HG02870 (cell line): ENCODE results near the gene FARS2.

Experiments used
- ATAC-seq: cut with Tn5 transposase; IDR thresholded peaks from one replicate; pipeline ENCODE4 v1.9.1; 2021; ENCODE audit warnings: mild to moderate bottlenecking, moderate library complexity; ENCODE audit not compliant: unreplicated experiment

The FARS2 gene

DNA sequence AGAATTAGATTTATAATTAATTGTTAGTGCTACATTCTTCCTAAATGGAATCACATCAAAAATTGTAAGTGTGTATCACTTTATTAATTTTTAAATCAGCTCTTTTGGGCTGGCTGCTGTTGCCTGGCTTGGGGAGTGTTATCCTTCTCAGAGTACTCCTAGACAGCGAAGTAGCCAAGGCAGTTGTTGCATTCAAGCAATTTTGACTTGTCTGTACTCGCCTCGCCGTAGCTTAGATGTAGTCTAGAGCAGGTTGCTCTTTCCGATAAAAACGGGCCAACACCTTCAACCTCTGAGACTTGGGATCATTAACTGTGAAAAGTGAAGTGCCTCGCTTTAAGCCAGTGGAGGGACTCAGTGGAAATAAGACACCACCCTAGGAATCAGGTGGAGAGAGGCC lies 151.3 kb downstream of the FARS2 start:
- no peak for ATAC-seq

- no peak for ATAC-seq
Observed at GRCh38 chr6:5416250-5416649, 154.9 kb downstream of the FARS2 start.

GRCh38 chr6:5422321-5422915 lies 161.1 kb downstream of the FARS2 start:
- ATAC-seq: no peak

GRCh38 chr6:5423251-5423650 lies 161.9 kb downstream of the FARS2 start:
- no peak for ATAC-seq

GRCh38 chr6:5424726-5425125 lies 163.4 kb downstream of the FARS2 start:
- ATAC-seq: no peak

DNA sequence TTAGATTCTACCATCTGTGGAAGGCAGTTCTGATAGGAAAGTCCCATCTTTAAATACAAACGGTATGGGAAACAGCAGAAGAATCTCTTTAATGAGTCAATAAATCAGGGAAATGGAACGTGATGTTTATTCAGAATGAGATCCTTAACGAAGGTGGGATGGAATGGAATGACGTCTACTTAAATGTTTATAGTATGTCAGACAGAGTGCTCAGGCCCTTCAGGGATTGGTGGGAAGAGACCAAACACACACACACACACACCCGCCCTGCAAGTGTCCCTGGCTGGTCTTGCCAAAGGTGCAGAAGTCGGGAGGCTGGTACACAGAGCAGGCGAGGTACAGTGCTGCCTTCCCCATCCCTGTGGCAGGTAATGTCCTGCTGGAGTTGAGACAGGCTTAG lies 164.0 kb downstream of the FARS2 start:
- no peak for ATAC-seq

DNA sequence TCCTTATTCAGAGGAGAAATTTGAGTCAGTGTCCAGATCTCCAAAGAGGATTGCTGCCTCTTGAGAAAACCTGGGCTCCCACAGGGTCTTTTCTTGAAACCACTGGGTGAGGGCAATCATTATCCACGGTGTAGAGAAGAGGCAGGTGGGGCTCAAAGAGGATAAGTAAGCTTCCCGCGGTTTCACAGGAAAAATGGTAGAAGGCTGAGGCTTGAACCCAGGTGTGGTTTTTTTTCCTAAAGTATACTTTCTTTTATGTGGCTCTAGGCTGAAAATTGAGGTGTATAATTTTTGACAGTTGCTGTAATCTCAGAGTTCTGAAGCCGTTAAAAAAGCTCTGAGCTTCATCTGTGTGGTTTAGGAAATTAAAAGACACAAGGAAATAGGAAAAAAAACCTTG lies 164.5 kb downstream of the FARS2 start:
- ATAC-seq: no peak

DNA sequence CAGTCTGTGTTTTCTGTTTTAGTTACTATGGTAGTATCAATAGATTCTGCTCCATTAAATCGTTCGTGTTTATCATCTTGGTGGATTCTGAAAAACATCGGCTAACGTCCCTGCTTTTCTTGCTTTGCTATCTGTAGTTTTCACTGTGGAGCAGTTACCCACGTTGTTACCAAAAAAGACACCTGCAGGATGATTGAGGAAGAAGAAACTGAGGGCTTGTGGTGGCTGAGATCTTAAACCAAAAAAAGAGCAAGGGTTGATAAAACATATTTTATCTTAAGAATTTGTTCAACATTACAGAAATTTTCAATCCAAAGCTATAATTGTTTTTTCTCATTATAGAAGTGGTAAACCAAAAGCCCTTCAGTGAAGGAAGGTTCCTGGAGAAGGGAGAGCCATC lies 166.3 kb downstream of the FARS2 start:
- no peak for ATAC-seq

DNA sequence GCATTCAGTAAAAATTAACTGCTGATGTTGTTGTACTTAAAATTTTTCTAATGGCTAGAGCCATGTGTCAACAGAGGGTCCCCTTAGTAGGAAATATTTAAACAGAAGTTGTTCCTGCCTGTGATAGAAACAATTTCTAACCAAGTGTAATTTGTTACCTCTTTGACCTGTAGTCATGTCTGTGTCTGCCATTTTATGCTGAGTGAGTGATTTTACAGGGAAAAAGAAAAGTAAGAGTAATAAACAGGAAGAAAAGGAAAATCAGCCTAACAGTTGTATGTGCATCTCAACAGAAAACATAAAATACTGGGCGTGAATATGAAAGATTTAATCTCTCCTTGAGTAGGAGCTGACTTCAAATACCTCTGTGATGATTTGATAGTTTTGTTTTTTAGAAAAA lies 172.0 kb downstream of the FARS2 start:
- ATAC-seq: no peak

- ATAC-seq: no peak
Observed at GRCh38 chr6:5435449-5435848, 174.1 kb downstream of the FARS2 start.

DNA sequence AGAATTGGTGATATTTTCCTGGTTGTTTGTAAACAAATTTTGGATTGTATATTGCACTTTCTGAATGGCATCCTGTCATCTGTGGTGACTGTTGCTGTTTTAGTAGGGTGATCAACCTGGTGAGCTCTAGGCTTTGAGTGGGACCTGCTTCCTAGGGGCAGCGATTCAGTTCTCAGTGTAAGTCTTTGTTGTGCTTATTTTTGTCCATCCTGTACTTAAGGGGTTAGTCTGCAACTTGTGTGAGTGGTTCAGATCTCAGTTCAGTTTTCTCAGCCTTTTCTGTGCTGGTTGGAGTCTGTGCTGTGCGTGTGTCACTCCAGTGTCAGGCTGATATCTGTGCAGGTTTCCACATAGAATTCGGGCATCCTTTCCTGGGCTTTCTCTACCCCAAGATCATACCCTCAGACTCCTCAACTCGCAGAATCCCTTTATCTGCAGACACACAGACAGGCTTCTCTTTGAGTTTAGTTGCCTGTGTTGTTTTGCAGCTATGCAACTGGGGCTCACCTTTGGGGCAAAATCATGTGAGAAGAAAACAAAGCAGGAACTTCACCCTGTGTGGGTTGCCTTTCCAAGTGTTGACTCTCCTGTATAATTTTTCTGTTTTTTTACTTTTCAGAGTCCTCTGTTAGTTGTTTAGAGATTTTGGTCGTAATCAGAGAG lies 177.7 kb downstream of the FARS2 start:
- no peak for ATAC-seq

GRCh38 chr6:5439749-5440148 lies 178.4 kb downstream of the FARS2 start:
- no peak for ATAC-seq

GRCh38 chr6:5442319-5442718 lies 181.0 kb downstream of the FARS2 start:
- ATAC-seq: no peak

DNA sequence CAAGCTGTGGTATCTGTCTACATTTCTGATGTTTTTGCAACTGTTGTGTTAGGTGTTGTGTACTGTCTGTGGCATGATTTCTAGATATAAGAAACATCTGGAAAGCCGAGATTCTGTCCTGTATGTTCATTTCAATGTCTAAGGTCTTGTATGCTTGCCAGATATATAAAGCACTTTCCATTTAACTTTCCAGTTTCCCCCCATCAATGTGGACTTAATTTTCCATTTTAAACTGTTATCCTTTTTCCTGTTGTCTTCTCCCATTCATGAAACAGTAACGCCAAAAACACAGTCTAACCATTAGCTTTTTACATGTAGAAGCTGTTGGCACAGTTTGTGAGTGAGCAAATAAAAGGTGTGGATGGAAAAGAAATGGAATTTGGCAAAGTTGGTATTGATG lies 181.6 kb downstream of the FARS2 start:
- no peak for ATAC-seq

DNA sequence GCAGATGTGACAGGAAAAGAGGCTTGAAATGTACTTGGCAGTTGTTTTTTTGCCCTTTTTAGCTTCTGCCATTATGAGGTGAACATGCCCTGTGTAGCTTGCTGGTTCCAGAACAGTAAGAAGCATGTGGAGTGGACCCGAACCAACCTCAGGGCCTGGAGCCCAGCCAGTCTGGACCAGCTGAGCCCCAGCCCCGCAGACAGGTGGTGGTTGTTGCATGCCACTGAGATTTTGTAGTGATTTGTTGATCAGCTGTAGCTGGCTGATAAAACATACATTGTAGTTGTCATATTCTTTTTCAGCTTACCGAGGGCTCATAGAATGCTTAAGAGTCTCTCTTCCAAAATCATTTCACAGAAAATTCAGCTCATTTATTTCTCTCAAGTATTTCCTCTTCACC lies 182.2 kb downstream of the FARS2 start:
- ATAC-seq: no peak

DNA sequence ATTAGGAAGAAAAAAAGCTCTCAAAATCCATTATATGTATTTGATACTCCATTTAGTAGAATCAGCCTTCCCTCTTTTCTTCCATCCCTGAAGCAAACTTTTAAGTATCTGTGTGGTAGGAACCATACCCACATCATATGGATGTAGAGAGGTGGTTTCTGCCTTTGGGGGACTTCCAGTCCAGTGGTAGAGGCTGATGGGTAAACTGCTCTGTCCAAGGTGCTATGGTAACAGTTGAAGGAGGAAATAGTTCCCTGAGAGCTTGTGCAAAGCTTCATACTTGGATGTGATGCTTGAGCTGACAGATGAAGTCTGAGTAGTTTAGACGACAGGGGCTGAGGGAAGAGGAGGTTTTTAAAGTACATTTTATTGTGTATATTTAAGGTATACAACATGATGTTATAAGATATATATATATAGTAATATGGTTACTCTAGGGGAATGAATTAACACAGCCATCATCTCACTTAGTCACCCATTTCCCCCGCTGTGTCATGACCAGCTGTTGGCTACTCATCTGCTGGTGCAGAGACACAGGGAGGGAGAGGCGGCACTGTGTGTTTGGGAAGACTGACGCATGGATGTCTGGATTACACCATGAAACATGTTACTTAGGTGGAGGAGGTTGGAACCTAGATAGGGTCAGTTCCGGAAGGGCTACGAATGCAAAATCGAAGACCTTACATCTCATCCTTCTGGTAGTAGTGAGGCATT lies 185.2 kb downstream of the FARS2 start:
- ATAC-seq: no peak

DNA sequence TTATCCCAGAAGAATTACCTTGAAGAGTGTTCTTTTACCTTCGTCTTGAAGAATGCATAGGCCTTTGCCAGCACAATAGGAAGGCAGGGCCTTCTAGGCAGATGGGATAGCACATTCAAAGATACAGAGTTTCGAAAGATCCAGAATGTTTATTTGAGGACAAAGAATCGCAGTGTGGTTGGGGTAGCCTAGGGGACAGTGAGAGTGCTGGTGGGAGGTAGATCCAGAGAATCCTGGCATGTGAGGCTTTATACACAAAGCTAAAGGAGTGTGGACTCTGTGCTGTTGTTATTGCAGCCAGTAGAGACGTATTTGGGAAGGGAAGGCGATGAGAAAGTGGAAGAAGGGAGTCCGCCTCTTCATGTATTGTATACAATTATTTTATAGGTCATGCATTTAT lies 186.6 kb downstream of the FARS2 start:
- ATAC-seq: no peak

- ATAC-seq: no peak
Observed at GRCh38 chr6:5450073-5450472, 188.8 kb downstream of the FARS2 start.

DNA sequence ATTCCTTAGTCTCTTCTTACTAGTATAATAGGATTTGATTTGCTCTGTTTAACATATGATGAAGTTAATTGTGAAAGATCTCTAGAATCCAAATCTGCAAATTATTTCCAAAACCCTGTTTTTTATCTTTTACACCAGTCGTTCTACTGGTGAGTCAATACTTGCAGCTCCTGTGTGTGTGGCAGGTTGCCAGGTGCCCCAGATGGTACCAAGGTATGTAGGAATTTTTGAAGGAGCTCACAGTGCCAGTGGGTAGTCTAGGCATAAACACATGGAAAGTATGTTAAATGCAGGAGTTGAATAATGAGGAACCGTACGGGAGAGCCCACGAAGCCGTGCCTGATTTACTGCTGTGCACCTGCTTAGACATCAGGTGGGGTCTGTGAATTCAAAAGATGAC lies 192.2 kb downstream of the FARS2 start:
- no peak for ATAC-seq

DNA sequence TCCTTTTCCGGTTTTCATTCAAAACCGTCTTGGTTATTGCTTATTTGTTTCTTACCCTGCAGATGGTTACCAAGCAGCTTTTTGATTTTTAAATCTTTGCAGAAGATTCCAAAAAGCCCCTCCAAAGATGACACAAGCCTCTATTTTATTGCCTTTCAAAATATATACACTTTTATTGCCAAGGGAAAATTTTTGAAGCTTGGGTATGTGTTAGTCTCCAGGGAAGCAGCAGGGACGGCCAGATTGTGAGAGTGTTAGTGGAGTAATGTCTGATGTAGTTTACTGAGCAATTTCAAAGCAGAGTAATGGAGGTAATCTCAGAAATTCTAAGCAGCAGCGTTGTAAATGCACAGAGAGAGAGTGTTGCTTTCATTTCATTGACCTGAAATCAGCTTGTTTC lies 193.8 kb downstream of the FARS2 start:
- no peak for ATAC-seq

DNA sequence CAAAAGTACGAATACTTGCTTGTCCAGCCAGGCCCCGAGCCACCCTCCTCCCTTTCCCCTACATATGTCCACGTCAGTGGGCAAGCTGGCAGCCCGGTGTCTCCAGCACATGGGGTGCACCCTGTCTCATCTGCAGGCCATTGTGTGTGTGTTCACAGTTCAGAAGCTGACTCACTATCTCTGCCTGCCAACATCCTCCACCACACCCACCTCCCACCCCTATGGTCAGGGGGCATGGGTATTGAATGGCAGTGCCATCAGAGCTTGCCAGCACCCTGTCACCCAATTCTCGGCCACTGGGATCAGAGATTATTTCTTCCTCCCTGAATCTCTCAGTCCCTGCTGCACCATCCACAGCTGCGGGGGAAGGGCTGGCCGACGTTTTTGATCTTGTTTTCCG lies 195.7 kb downstream of the FARS2 start:
- no peak for ATAC-seq

DNA sequence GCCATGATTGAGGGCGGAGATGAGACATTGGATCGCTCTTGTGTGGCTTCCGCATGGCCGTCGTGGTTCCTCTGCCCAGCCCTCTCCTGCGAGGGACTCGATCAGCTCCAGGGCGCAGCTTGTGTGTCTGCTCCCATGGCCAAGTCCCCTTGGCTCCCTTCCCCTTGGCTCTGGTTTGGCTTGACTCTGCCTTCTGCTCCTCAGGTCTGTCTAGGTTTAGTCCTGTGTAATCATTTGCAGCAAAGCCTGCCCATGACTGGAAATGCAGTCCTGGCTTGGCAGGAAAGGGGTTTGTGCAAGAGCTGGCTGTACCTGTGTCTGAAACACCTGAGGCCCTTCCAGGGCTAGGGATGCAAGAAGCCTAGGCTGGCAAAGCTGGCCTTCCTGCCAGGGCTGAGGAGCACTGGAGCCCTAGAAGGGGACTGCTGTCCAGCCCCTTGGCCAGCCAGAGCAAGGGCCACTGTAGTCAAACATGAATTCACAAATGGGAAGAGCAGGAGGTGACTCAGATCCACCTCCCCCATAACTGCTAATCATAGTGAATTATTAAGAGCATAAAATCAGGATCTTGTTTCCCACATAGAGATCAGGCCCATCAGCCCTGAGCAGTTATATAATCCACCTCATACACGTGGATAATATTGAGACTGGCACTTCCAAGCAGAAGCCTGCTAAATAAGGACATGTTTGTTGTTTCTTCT lies 196.8 kb downstream of the FARS2 start:
- ATAC-seq: no peak
